Nephron (organoid): ENCODE results near the gene HORMAD2.
"Not testable (repeated sequence)": the region's sequence is repeated elsewhere in the genome, so short reads cannot be mapped to it uniquely, and the experiment has no call there.

Experiments
- H3K27ac Mint-ChIP-seq, 3 experiments: 2 replicates each; pipeline ENCODE4 v1.8.0; 2020; ENCODE audit warnings: mixed read lengths in 3 of 3, mild to moderate bottlenecking in 2 of 3, moderate library complexity in 1 of 3
- H3K27me3 Mint-ChIP-seq: 2 replicates; pipeline ENCODE4 v1.8.0; 2021; ENCODE audit warnings: low read depth, mild to moderate bottlenecking, moderate library complexity, mixed read lengths
- H3K36me3 Mint-ChIP-seq: 2 replicates; pipeline ENCODE4 v1.8.0; 2020; ENCODE audit warnings: low read depth, mixed read lengths
- H3K4me1 Mint-ChIP-seq: 2 replicates; pipeline ENCODE4 v1.8.0; 2020; ENCODE audit warnings: mixed read lengths
- H3K4me3 Mint-ChIP-seq, 3 experiments: 2 replicates each; pipeline ENCODE4 v1.8.0; 2020; ENCODE audit warnings: mild to moderate bottlenecking in 3 of 3, mixed read lengths in 3 of 3, moderate library complexity in 2 of 3
- H3K9me3 Mint-ChIP-seq: 2 replicates; pipeline ENCODE4 v1.8.0; 2020; ENCODE audit warnings: mixed read lengths
- TF ChIP-seq, protein P1 (sequence below), 3 experiments: fragments of 200-600 bp; sonication (generic); IDR thresholded peaks; one replicate each; pipeline ENCODE4 v1.5.0; 2021; ENCODE audit warnings: antibody characterized with exemption in 3 of 3; ENCODE audit not compliant: unreplicated experiment in 3 of 3

Gene HORMAD2

DNA sequence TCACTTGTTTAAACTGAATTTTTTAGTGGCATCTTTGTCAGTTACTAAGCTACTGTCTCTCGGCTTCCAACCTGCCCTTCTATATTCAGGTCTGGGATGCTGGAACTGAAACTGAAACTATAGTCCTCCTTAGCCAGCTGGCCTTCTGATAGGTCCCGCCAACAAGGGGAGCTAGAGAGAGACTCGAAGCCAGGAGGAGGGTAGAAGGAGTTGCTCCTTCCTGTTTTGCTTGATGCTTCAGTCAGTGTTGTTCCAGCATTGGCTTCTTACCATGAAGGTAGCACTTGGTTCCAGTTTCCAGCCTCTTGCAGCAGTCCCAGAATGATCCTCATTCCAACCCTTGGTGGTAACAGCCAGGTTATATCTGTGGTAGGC lies 32.9 kb upstream of the HORMAD2 start:
- no peak overlapping the region for H3K4me3 Mint-ChIP-seq
- no peaks in the 10 kb centered on the region for H3K36me3 Mint-ChIP-seq
- no peaks in the 10 kb centered on the region for H3K9me3 Mint-ChIP-seq
- H3K27ac Mint-ChIP-seq: no peak overlapping the region
- H3K4me1 Mint-ChIP-seq: peaks cover 24% of the 10 kb centered on the region
- TF ChIP-seq, protein P1, sequence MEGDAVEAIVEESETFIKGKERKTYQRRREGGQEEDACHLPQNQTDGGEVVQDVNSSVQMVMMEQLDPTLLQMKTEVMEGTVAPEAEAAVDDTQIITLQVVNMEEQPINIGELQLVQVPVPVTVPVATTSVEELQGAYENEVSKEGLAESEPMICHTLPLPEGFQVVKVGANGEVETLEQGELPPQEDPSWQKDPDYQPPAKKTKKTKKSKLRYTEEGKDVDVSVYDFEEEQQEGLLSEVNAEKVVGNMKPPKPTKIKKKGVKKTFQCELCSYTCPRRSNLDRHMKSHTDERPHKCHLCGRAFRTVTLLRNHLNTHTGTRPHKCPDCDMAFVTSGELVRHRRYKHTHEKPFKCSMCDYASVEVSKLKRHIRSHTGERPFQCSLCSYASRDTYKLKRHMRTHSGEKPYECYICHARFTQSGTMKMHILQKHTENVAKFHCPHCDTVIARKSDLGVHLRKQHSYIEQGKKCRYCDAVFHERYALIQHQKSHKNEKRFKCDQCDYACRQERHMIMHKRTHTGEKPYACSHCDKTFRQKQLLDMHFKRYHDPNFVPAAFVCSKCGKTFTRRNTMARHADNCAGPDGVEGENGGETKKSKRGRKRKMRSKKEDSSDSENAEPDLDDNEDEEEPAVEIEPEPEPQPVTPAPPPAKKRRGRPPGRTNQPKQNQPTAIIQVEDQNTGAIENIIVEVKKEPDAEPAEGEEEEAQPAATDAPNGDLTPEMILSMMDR (IDR thresholded peaks at IDR 0.05; ENCODE audit: unreplicated experiment in 3 of 3): no peak
- no peaks in the 10 kb centered on the region for H3K27me3 Mint-ChIP-seq

DNA sequence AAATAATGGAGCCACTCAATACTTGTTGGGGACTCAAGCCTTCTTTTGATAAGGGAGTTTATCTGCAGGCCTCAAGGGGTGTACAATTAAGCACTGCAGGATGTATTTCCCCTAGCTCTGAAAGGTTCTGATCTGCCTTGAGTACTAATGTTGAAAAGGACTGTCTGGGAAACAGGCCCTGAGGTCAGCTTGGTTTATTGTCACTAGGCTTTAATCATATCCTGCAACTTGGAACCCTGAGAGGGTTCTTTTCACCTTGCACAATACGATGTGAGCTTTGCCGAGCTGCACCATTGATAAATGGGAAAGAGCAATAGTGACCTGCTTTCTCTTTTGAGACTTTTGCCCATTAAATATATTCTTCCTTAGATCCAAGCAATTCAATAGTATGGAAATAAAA lies 31.6 kb upstream of the HORMAD2 start:
- no peaks in the 10 kb centered on the region for H3K9me3 Mint-ChIP-seq
- H3K4me1 Mint-ChIP-seq: peaks cover 14% of the 10 kb centered on the region

DNA sequence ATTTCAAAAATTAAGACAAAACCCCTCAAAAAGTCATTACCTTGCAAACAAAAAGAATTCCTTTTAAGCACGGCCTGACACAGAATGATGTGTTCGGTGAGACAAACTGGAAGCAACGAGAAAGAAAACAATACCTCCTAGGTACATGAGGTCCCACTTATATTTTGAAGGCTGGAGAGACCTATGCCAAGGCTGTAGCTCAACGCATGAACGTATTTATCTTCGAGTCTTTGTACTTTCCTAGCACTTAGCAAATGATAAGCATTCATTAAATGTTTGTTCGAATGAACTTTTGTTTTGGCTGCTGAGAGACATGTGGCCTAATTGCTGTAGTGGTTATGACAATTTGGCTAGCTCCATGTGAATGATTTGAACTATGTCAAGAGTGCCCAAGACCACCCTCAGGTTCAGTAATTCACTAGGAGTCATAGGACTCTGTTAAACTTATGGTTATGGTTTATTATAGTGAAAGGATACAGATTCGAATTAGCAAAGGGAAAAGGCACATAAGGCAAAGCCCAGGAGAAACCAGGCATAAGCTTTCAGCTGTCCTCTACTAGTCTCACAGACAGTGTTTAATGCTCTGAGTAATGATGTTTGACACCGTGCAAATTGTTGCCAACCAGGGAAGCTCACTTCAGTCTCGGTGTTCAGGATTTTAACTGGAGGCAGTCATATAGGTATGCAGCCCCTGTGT lies 26.0 kb upstream of the HORMAD2 start:
- H3K9me3 Mint-ChIP-seq: peaks cover 14% of the 10 kb centered on the region
- peaks cover 7% of the 10 kb centered on the region for H3K4me1 Mint-ChIP-seq
- peaks cover 7% of the 10 kb centered on the region for H3K36me3 Mint-ChIP-seq
- TF ChIP-seq, protein P1 (IDR thresholded peaks at IDR 0.05; ENCODE audit: unreplicated experiment in 3 of 3): no peak
- no peak overlapping the region for H3K4me3 Mint-ChIP-seq
- H3K27ac Mint-ChIP-seq: no peak overlapping the region
- no peaks in the 10 kb centered on the region for H3K27me3 Mint-ChIP-seq

More for the DNA sequence above, 31.6 kb upstream of the HORMAD2 start:
- Mint-ChIP-seq H3K36me3 (no peaks in the 10 kb centered on the region), H3K4me3 (no peak overlapping the region), H3K27me3 (no peaks in the 10 kb centered on the region), H3K27ac (no peak overlapping the region)
- TF ChIP-seq, protein P1 (IDR thresholded peaks at IDR 0.05; ENCODE audit: unreplicated experiment in 3 of 3): no peak

DNA sequence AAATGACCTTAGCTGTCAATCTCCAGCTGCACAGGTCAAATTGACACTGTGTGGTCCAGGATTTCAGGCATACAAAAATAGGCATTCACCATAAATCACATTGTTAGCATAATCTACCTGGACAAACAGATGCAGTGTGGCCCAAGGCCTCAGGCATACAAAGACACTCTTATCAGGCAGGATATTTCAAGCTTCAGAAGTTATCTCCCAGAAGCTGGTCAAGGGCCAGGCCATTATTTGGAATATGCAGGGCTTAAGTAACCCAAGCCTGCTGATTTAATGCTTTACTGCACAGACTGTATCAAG lies 25.5 kb upstream of the HORMAD2 start:
- Mint-ChIP-seq H3K9me3 (peaks cover 18% of the 10 kb centered on the region), H3K4me3 (no peak overlapping the region), H3K27me3 (no peaks in the 10 kb centered on the region), H3K27ac (no peak overlapping the region), H3K36me3 (peaks cover 7% of the 10 kb centered on the region), H3K4me1 (peaks cover 7% of the 10 kb centered on the region)
- TF ChIP-seq, protein P1 (IDR thresholded peaks at IDR 0.05; ENCODE audit: unreplicated experiment in 3 of 3): no peak

DNA sequence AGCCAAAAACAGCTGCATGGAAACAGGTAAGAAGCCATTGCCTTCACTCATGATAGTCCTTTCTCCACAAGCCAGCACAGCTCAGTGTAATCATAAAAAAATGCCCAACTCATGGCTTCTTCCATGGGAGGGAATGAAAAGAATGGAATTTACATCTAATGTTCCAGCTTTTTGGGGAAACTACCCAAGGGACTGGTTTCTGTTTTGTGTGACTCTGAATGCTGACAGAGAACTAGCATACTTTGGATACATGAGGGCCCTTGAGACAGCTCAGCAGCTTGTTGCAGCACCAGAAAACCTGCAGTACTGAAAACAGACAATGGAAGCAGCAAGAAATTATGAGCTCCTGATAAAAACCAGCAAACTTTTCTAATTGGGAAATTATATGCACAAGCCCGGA lies 24.2 kb upstream of the HORMAD2 start:
- Mint-ChIP-seq H3K4me3 (no peak overlapping the region), H3K36me3 (peaks cover 7% of the 10 kb centered on the region), H3K27me3 (no peaks in the 10 kb centered on the region), H3K4me1 (peaks cover 7% of the 10 kb centered on the region), H3K27ac (no peak overlapping the region), H3K9me3 (peaks cover 18% of the 10 kb centered on the region)
- TF ChIP-seq, protein P1 (IDR thresholded peaks at IDR 0.05; ENCODE audit: unreplicated experiment in 3 of 3): no peak

DNA sequence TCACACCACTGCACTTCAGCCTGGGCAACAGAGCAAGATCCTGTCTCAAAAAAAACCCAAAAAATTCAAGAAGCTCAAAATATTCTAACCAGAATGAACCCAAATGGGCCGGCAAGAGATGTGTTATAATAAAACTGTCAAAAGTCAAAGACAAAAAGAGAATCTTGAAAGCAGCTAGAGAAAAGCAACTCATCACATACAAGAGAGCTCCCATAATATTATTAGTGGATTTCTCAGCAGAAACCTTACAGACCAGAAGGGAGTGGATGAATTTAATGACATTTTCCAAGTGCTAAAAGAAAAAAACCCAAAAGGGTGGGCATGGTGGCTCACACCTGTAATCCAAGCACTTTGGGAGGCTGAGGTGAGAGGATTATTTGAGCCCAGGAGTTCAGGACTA lies 22.9 kb upstream of the HORMAD2 start:
- Mint-ChIP-seq H3K36me3 (peaks cover 7% of the 10 kb centered on the region), H3K27ac (no peak overlapping the region), H3K27me3 (no peaks in the 10 kb centered on the region), H3K4me3 (no peak overlapping the region), H3K9me3 (peaks cover 23% of the 10 kb centered on the region), H3K4me1 (peaks cover 7% of the 10 kb centered on the region)
- TF ChIP-seq, protein P1 (IDR thresholded peaks at IDR 0.05; ENCODE audit: unreplicated experiment in 3 of 3): no peak

DNA sequence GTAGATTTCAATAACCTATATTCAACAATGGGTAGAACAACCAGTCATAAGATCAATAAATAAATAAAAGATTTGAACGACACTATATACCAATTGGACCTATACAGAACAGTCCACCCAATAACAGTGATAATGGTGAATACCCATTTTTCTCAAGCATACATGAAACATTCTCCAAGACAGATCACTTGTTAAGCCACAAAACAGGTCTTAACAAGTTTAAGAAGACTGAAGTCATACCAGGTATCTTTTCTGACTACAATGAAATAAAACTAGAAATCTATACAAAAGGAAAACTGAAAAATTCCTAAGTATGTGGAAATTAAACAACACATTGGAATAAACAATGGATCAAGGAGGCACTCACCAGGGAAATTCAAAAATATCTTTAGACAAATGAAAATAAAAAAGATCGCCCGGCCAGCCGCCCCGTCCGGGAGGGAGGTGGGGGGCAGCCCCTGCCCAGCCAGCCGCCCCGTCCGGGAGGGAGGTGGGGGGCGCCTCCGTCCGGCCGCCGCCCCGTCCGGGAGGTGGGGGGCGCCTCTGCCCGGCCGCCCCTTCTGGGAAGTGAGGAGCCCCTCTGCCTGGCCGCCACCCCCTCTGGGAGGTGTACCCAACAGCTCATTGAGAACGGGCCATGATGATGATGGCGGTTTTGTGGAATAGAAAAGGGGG lies 20.8 kb upstream of the HORMAD2 start:
- not testable (repeated sequence) for H3K4me3 Mint-ChIP-seq, H3K27ac Mint-ChIP-seq, H3K4me1 Mint-ChIP-seq, H3K27me3 Mint-ChIP-seq, H3K36me3 Mint-ChIP-seq
- H3K9me3 Mint-ChIP-seq: peaks cover 38% of the 10 kb centered on the region

DNA sequence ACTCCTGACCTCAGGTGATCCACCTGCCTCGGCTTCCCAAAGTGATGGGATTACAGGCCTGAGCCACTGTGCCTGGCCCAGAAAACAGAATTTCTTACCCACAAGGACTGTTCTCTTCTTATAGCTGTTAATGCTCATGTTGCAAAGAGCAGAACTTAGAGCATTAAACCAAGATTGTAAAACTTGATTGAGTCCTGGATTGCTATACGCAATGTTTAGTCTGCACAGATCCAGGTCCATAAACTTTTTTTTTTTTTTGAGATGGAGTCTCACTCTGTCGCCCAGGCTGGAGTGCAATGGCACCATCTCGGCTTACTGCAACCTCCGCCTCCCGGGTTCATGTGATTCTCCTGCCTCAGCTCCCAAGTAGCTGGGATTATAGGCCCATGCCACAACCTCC lies 19.2 kb upstream of the HORMAD2 start:
- not testable (repeated sequence) for H3K4me1 Mint-ChIP-seq, H3K4me3 Mint-ChIP-seq, H3K27ac Mint-ChIP-seq, H3K27me3 Mint-ChIP-seq, H3K36me3 Mint-ChIP-seq
- peaks cover 40% of the 10 kb centered on the region for H3K9me3 Mint-ChIP-seq
